Measurements from ENCODE around the gene FBXL17.

FBXL17 gene

GRCh38 chr5:108148715-108149139 lies 233.2 kb downstream of the FBXL17 start:
- no peak overlapping the region for H3K4me2 ChIP-seq (ENCODE audit: insufficient read depth, low read length)
- ATAC-seq (ENCODE audit: insufficient read depth, low read depth): peak; percentile 76

GRCh38 chr5:108146222-108146621 lies 235.7 kb downstream of the FBXL17 start:
- peak; percentile 59; the same call in 2 of the 3 replicates for ATAC-seq (ENCODE audit: insufficient read depth, low read depth)
- Histone ChIP-seq H3K9me3 (ENCODE audit: insufficient read depth, low read length, severe bottlenecking) (no peaks in the 10 kb centered on the region), H3K4me2 (ENCODE audit: insufficient read depth, low read length) (no peak overlapping the region), H3K9ac (ENCODE audit: low read depth, low read length) (no peak overlapping the region), H3K27ac (ENCODE audit: low read length) (0 out of 2 replicates have a peak overlapping the region, but pooled peaks have one; percentile 27), H3K4me3 (ENCODE audit: low read depth in 1 of 2, low read length in 2 of 2) (no peak overlapping the region), H3K36me3 (ENCODE audit: insufficient read depth, low read length) (no peaks in the 10 kb centered on the region), H3K79me2 (ENCODE audit: insufficient read depth, low read length) (no peaks in the 10 kb centered on the region), H4K20me1 (ENCODE audit: insufficient read depth, low read length) (no peaks in the 10 kb centered on the region), H3K27me3 (ENCODE audit: insufficient read depth, low read length, poor library complexity) (no peaks in the 10 kb centered on the region), H2AFZ (ENCODE audit: low read depth, low read length) (no peak overlapping the region), H3K4me1 (ENCODE audit: insufficient read depth, low read length) (peaks cover 6% of the 10 kb centered on the region; the same call in 1 of the 2 replicates)
- TF ChIP-seq EZH2 (IDR thresholded peaks at IDR 0.05; ENCODE audit: borderline replicate concordance, low read depth, low read length, severe bottlenecking) (no peak), CTCF (IDR thresholded peaks at IDR 0.05; ENCODE audit: borderline replicate concordance, extremely low read depth, low read length, poor library complexity, severe bottlenecking) (no peak)
- DNase-seq: peak; percentile 7

More at GRCh38 chr5:108148715-108149139, 233.2 kb downstream of the FBXL17 start:
- Histone ChIP-seq H4K20me1 (ENCODE audit: insufficient read depth, low read length) (no peaks in the 10 kb centered on the region), H3K27me3 (ENCODE audit: insufficient read depth, low read length, poor library complexity) (no peaks in the 10 kb centered on the region), H3K9me3 (ENCODE audit: insufficient read depth, low read length, severe bottlenecking) (no peaks in the 10 kb centered on the region), H3K79me2 (ENCODE audit: insufficient read depth, low read length) (no peaks in the 10 kb centered on the region), H3K4me1 (ENCODE audit: insufficient read depth, low read length) (peaks cover 6% of the 10 kb centered on the region; the same call in 1 of the 2 replicates), H3K36me3 (ENCODE audit: insufficient read depth, low read length) (no peaks in the 10 kb centered on the region), H2AFZ (ENCODE audit: low read depth, low read length) (no peak overlapping the region), H3K27ac (ENCODE audit: low read length) (no peak overlapping the region), H3K4me3 (ENCODE audit: low read depth in 1 of 2, low read length in 2 of 2) (no peak overlapping the region), H3K9ac (ENCODE audit: low read depth, low read length) (no peak overlapping the region)
- TF ChIP-seq CTCF (IDR thresholded peaks at IDR 0.05; ENCODE audit: borderline replicate concordance, extremely low read depth, low read length, poor library complexity, severe bottlenecking) (peak; percentile 63), EZH2 (IDR thresholded peaks at IDR 0.05; ENCODE audit: borderline replicate concordance, low read depth, low read length, severe bottlenecking) (no peak)
- no peak for DNase-seq

GRCh38 chr5:108145351-108145750 lies 236.5 kb downstream of the FBXL17 start:
- no peaks in the 10 kb centered on the region for H4K20me1 ChIP-seq (ENCODE audit: insufficient read depth, low read length)
- H3K4me2 ChIP-seq (ENCODE audit: insufficient read depth, low read length): no peak overlapping the region
- no peak for DNase-seq
- TF ChIP-seq EZH2 (IDR thresholded peaks at IDR 0.05; ENCODE audit: borderline replicate concordance, low read depth, low read length, severe bottlenecking) (no peak), CTCF (IDR thresholded peaks at IDR 0.05; ENCODE audit: borderline replicate concordance, extremely low read depth, low read length, poor library complexity, severe bottlenecking) (no peak)
- no peak overlapping the region for H3K4me3 ChIP-seq (ENCODE audit: low read depth in 1 of 2, low read length in 2 of 2)
- no peaks in the 10 kb centered on the region for H3K9me3 ChIP-seq (ENCODE audit: insufficient read depth, low read length, severe bottlenecking)
- H3K9ac ChIP-seq (ENCODE audit: low read depth, low read length): no peak overlapping the region
- no peak overlapping the region for H3K27ac ChIP-seq (ENCODE audit: low read length)
- H3K36me3 ChIP-seq (ENCODE audit: insufficient read depth, low read length): no peaks in the 10 kb centered on the region
- ATAC-seq (ENCODE audit: insufficient read depth, low read depth): no peak
- peaks cover 6% of the 10 kb centered on the region; the same call in 1 of the 2 replicates for H3K4me1 ChIP-seq (ENCODE audit: insufficient read depth, low read length)
- no peak overlapping the region for H2AFZ ChIP-seq (ENCODE audit: low read depth, low read length)
- H3K79me2 ChIP-seq (ENCODE audit: insufficient read depth, low read length): no peaks in the 10 kb centered on the region
- H3K27me3 ChIP-seq (ENCODE audit: insufficient read depth, low read length, poor library complexity): no peaks in the 10 kb centered on the region

All from DND-41 (cell line).